Prostate gland (tissue), 2 donors: ENCODE results near the gene KCNQ5.

Source experiments
- POLR2A ChIP-seq: fragments of 450-650 bp; IDR thresholded peaks from one replicate; pipeline ENCODE4 v1.6.1; 2016; ENCODE audit warnings: antibody characterized with exemption, mild to moderate bottlenecking
- TF ChIP-seq, protein P1 (sequence below), 4 experiments: fragments of 200-600 bp in 2 of 4; fragments of 450-650 bp in 2 of 4; sonication (generic) in 2 of 4; IDR thresholded peaks; 1 replicate in 3 of 4; 2 replicates in 1 of 4; pipeline ENCODE4 v1.5.1; 2016 to 2019; ENCODE audit warnings: antibody characterized with exemption in 4 of 4, mild to moderate bottlenecking in 2 of 4, moderate library complexity in 2 of 4

DNA sequence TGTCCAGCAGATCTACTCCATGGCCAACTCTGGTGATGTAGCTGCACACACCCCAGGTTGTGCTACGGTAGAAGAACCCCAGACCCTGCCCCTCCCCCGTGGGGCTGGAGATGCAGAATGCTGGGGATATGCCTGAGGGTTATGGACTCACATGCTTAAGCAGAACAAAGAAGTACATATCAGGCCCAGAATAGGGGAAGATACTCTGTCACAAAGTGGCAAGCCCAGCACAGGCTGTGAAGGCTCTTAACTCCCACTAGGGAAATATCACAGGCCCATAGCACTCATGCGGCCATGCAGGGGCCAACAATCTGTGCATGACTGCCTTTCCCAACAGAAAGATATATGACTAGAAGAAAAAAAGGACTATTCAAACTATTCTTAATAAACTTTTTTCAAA is 234.9 kb downstream of the KCNQ5 start:
- TF ChIP-seq POLR2A: no peak
- TF ChIP-seq, protein P1, sequence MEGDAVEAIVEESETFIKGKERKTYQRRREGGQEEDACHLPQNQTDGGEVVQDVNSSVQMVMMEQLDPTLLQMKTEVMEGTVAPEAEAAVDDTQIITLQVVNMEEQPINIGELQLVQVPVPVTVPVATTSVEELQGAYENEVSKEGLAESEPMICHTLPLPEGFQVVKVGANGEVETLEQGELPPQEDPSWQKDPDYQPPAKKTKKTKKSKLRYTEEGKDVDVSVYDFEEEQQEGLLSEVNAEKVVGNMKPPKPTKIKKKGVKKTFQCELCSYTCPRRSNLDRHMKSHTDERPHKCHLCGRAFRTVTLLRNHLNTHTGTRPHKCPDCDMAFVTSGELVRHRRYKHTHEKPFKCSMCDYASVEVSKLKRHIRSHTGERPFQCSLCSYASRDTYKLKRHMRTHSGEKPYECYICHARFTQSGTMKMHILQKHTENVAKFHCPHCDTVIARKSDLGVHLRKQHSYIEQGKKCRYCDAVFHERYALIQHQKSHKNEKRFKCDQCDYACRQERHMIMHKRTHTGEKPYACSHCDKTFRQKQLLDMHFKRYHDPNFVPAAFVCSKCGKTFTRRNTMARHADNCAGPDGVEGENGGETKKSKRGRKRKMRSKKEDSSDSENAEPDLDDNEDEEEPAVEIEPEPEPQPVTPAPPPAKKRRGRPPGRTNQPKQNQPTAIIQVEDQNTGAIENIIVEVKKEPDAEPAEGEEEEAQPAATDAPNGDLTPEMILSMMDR (IDR thresholded peaks at IDR 0.05): no peak
